ENCODE results near the gene DIP2B.

DNA sequence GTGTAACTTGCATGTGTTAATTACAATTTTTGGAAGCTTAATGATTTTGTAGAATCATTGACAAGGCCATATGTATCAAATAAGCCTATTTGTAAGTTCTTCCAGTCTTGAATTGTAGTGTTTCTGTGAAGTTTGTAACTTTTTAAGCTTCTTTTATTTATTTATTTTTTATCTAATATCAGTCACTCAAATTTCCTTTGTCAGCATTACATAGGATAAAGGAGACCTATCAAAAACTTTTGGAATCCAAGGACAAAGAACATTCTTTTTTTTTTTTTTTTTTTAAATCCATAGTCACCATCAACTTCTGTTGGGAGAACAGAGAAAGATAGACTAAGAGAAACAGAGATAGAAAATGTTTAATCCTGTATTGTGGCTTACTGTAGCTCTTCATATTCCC lies 36.4 kb downstream of the DIP2B start:
- TF ChIP-seq, protein P1, sequence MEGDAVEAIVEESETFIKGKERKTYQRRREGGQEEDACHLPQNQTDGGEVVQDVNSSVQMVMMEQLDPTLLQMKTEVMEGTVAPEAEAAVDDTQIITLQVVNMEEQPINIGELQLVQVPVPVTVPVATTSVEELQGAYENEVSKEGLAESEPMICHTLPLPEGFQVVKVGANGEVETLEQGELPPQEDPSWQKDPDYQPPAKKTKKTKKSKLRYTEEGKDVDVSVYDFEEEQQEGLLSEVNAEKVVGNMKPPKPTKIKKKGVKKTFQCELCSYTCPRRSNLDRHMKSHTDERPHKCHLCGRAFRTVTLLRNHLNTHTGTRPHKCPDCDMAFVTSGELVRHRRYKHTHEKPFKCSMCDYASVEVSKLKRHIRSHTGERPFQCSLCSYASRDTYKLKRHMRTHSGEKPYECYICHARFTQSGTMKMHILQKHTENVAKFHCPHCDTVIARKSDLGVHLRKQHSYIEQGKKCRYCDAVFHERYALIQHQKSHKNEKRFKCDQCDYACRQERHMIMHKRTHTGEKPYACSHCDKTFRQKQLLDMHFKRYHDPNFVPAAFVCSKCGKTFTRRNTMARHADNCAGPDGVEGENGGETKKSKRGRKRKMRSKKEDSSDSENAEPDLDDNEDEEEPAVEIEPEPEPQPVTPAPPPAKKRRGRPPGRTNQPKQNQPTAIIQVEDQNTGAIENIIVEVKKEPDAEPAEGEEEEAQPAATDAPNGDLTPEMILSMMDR (IDR thresholded peaks at IDR 0.05; ENCODE audit: insufficient read depth, low read length, poor library complexity, severe bottlenecking), result no peak
- TF ChIP-seq EZH2phosphoT487 (conservative IDR thresholded peaks at IDR 0.05; ENCODE audit: low read length), result no peak

Data from SU-DHL-6 (cell line).